Inferior parietal cortex (tissue), 1 donor: ENCODE measurements around the gene THBS1.

ENCODE experiments used
- DNase-seq: peaks from one replicate; pipeline ENCODE4 v3.0.0-alpha.2; 2016; ENCODE audit errors: extremely low spot score

Gene THBS1

GRCh38 chr15:39573844-39574243 is 7.0 kb upstream of the THBS1 start:
- DNase-seq = no peak

GRCh38 chr15:39574427-39574826 is 6.5 kb upstream of the THBS1 start:
- DNase-seq = no peak

- no peak for DNase-seq
These were observed 5.7 kb upstream of the THBS1 start for GRCh38 chr15:39575180-39575579.

GRCh38 chr15:39578851-39579486 is 1.9 kb upstream of the THBS1 start:
- DNase-seq = no peak

- DNase-seq = no peak
These were observed 1.3 kb upstream of the THBS1 start for GRCh38 chr15:39579487-39580116.

- DNase-seq = peak; percentile 84
These were observed 778 bp upstream of the THBS1 start for GRCh38 chr15:39580117-39580484.

- DNase-seq = no peak
These were observed 438 bp downstream of the THBS1 start for GRCh38 chr15:39581242-39581792.

- no peak for DNase-seq
These were observed 960 bp downstream of the THBS1 start for GRCh38 chr15:39581793-39582285.

GRCh38 chr15:39582286-39582976 is 1.6 kb downstream of the THBS1 start:
- DNase-seq = no peak

- no peak for DNase-seq
These were observed 2.2 kb downstream of the THBS1 start for GRCh38 chr15:39582977-39583595.

- no peak for DNase-seq
These were observed 2.9 kb downstream of the THBS1 start for GRCh38 chr15:39583596-39584265.

- DNase-seq = no peak
These were observed 3.4 kb downstream of the THBS1 start for GRCh38 chr15:39584266-39584659.

- no peak for DNase-seq
These were observed 3.9 kb downstream of the THBS1 start for GRCh38 chr15:39584662-39585388.

GRCh38 chr15:39585389-39585841 is 4.5 kb downstream of the THBS1 start:
- no peak for DNase-seq

GRCh38 chr15:39585871-39586301 is 5.0 kb downstream of the THBS1 start:
- DNase-seq = no peak

- DNase-seq = no peak
These were observed 5.7 kb downstream of the THBS1 start for GRCh38 chr15:39586387-39587095.

GRCh38 chr15:39587096-39587721 is 6.3 kb downstream of the THBS1 start:
- no peak for DNase-seq

GRCh38 chr15:39587731-39588530 is 7.1 kb downstream of the THBS1 start:
- DNase-seq = no peak
